Measurements from ENCODE around the gene CRB2.

CRB2 gene

DNA sequence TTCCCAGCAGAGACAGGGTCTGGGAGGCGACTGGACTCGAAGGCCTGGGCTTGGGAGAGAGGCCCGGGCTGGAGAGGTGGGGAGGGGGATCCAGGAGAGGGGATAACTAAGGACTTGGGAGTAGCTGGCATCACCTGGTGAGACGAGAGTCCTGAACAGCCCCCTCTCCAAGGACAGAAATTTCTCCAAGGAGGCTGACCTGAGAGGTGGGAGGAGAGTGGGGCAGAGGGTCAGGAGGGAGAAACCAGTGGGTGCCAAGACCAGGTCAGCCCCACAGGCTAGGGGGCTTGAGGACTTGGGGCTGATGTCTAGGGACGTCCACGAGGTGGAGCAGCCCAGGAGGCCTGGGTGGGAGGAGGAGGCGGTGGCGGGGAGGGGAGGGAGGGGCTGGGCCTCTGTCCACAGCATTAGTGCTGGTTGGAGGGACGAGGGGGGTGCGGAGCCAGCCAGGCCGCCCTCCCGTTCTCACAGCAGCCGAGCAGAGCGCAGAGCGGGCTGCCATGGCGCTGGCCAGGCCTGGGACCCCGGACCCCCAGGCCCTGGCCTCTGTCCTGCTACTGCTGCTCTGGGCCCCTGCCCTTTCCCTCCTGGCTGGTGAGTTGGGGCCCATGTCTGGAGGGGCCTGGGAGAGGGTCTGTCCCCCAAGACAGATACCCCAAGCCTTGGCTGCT is at the start of gene CRB2:
CRB2 (plus strand) TSS at position 437 of the 671 bp plus-strand sequence; CDS start at position 501, 64 bp downstream.
- no peak for ATAC-seq
- TF ChIP-seq, protein P1, sequence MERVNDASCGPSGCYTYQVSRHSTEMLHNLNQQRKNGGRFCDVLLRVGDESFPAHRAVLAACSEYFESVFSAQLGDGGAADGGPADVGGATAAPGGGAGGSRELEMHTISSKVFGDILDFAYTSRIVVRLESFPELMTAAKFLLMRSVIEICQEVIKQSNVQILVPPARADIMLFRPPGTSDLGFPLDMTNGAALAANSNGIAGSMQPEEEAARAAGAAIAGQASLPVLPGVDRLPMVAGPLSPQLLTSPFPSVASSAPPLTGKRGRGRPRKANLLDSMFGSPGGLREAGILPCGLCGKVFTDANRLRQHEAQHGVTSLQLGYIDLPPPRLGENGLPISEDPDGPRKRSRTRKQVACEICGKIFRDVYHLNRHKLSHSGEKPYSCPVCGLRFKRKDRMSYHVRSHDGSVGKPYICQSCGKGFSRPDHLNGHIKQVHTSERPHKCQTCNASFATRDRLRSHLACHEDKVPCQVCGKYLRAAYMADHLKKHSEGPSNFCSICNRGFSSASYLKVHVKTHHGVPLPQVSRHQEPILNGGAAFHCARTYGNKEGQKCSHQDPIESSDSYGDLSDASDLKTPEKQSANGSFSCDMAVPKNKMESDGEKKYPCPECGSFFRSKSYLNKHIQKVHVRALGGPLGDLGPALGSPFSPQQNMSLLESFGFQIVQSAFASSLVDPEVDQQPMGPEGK (CRISPR knock-in tag; IDR thresholded peaks at IDR 0.05; ENCODE audit: borderline replicate concordance) = no peak
- TF ChIP-seq TSHZ2 (CRISPR knock-in tag; IDR thresholded peaks at IDR 0.05) (no peak), ARNTL (CRISPR knock-in tag; IDR thresholded peaks at IDR 0.05; ENCODE audit: borderline replicate concordance, low read depth) (no peak), OSR1 (CRISPR knock-in tag; IDR thresholded peaks at IDR 0.05) (no peak), CREB5 (CRISPR knock-in tag; IDR thresholded peaks at IDR 0.05; ENCODE audit: low read depth) (no peak), CSDC2 (CRISPR knock-in tag; IDR thresholded peaks at IDR 0.05) (no peak), ESRRG (CRISPR knock-in tag; IDR thresholded peaks at IDR 0.05) (no peak), ZNF70 (CRISPR knock-in tag; IDR thresholded peaks at IDR 0.05) (no peak), PPARA (CRISPR knock-in tag; IDR thresholded peaks at IDR 0.05; ENCODE audit: borderline replicate concordance) (no peak), ZNF8 (CRISPR knock-in tag; IDR thresholded peaks at IDR 0.05) (no peak)

GRCh38 chr9:123309611-123310010 is 46.4 kb upstream of the CRB2 start:
- ATAC-seq = no peak
- TF ChIP-seq ZNF70 (CRISPR knock-in tag; IDR thresholded peaks at IDR 0.05) (no peak), RARB (CRISPR knock-in tag; IDR thresholded peaks at IDR 0.05) (no peak), SNAI2 (CRISPR knock-in tag; IDR thresholded peaks at IDR 0.05) (no peak), OSR1 (CRISPR knock-in tag; IDR thresholded peaks at IDR 0.05) (no peak), PPARA (CRISPR knock-in tag; IDR thresholded peaks at IDR 0.05; ENCODE audit: borderline replicate concordance) (no peak), TSHZ2 (CRISPR knock-in tag; IDR thresholded peaks at IDR 0.05) (no peak), CSDC2 (CRISPR knock-in tag; IDR thresholded peaks at IDR 0.05) (no peak), CREB5 (CRISPR knock-in tag; IDR thresholded peaks at IDR 0.05; ENCODE audit: low read depth) (no peak), GLIS3 (CRISPR knock-in tag; IDR thresholded peaks at IDR 0.05) (no peak), ZFP30 (CRISPR knock-in tag; IDR thresholded peaks at IDR 0.05) (no peak), ARNTL (CRISPR knock-in tag; IDR thresholded peaks at IDR 0.05; ENCODE audit: borderline replicate concordance, low read depth) (no peak), POU6F1 (CRISPR knock-in tag; IDR thresholded peaks at IDR 0.05; ENCODE audit: borderline replicate concordance, low read depth) (no peak), ISL1 (CRISPR knock-in tag; IDR thresholded peaks at IDR 0.05) (no peak), BACH2 (CRISPR knock-in tag; IDR thresholded peaks at IDR 0.05; ENCODE audit: borderline replicate concordance) (no peak), TCF4 (CRISPR knock-in tag; IDR thresholded peaks at IDR 0.05; ENCODE audit: borderline replicate concordance) (no peak)
- TF ChIP-seq, protein P2, sequence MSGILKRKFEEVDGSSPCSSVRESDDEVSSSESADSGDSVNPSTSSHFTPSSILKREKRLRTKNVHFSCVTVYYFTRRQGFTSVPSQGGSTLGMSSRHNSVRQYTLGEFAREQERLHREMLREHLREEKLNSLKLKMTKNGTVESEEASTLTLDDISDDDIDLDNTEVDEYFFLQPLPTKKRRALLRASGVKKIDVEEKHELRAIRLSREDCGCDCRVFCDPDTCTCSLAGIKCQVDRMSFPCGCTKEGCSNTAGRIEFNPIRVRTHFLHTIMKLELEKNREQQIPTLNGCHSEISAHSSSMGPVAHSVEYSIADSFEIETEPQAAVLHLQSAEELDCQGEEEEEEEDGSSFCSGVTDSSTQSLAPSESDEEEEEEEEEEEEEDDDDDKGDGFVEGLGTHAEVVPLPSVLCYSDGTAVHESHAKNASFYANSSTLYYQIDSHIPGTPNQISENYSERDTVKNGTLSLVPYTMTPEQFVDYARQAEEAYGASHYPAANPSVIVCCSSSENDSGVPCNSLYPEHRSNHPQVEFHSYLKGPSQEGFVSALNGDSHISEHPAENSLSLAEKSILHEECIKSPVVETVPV (CRISPR knock-in tag; IDR thresholded peaks at IDR 0.05) = no peak
- TF ChIP-seq, protein P1 (CRISPR knock-in tag; IDR thresholded peaks at IDR 0.05; ENCODE audit: borderline replicate concordance) = no peak
